Measurements from ENCODE around the gene FN3K.

FN3K gene

GRCh38 chr17:82689077-82689476, 46.3 kb upstream of the FN3K start:
- TF ChIP-seq TOX (CRISPR knock-in tag; IDR thresholded peaks at IDR 0.05; ENCODE audit: borderline replicate concordance) (no peak), ZFP3 (CRISPR knock-in tag; IDR thresholded peaks at IDR 0.05) (no peak), ZNF565 (CRISPR knock-in tag; conservative IDR thresholded peaks at IDR 0.05; ENCODE audit: low read depth) (no peak), PPARA (CRISPR knock-in tag; IDR thresholded peaks at IDR 0.05; ENCODE audit: borderline replicate concordance) (no peak), ESRRG (CRISPR knock-in tag; IDR thresholded peaks at IDR 0.05) (no peak), ZNF70 (CRISPR knock-in tag; IDR thresholded peaks at IDR 0.05) (no peak), GLIS3 (CRISPR knock-in tag; IDR thresholded peaks at IDR 0.05) (no peak), RARB (CRISPR knock-in tag; IDR thresholded peaks at IDR 0.05) (no peak)
- no peak for ATAC-seq

GRCh38 chr17:82690786-82691489, 44.5 kb upstream of the FN3K start:
- ATAC-seq, result no peak
- TF ChIP-seq TCF4 (CRISPR knock-in tag; IDR thresholded peaks at IDR 0.05; ENCODE audit: borderline replicate concordance) (no peak), ISL1 (CRISPR knock-in tag; IDR thresholded peaks at IDR 0.05) (no peak), ZNF70 (CRISPR knock-in tag; IDR thresholded peaks at IDR 0.05) (no peak), CSRNP3 (CRISPR knock-in tag; IDR thresholded peaks at IDR 0.05) (no peak), PATZ1 (CRISPR knock-in tag; IDR thresholded peaks at IDR 0.05; ENCODE audit: borderline replicate concordance) (no peak), OSR1 (CRISPR knock-in tag; IDR thresholded peaks at IDR 0.05) (no peak), TOX (CRISPR knock-in tag; IDR thresholded peaks at IDR 0.05; ENCODE audit: borderline replicate concordance) (no peak), ZFP3 (CRISPR knock-in tag; IDR thresholded peaks at IDR 0.05) (no peak), ARNTL (CRISPR knock-in tag; IDR thresholded peaks at IDR 0.05; ENCODE audit: borderline replicate concordance, low read depth) (no peak), CREB5 (CRISPR knock-in tag; IDR thresholded peaks at IDR 0.05; ENCODE audit: low read depth) (no peak), BACH2 (CRISPR knock-in tag; IDR thresholded peaks at IDR 0.05; ENCODE audit: borderline replicate concordance) (no peak), ZC3H10 (CRISPR knock-in tag; IDR thresholded peaks at IDR 0.05) (no peak), ESRRG (CRISPR knock-in tag; IDR thresholded peaks at IDR 0.05) (no peak), SNAI2 (CRISPR knock-in tag; IDR thresholded peaks at IDR 0.05) (no peak), CSDC2 (CRISPR knock-in tag; IDR thresholded peaks at IDR 0.05) (no peak)

- no peak for ATAC-seq
- no peak for TF ChIP-seq CSRNP3 (CRISPR knock-in tag; IDR thresholded peaks at IDR 0.05)
- no peak for TF ChIP-seq ZFP3 (CRISPR knock-in tag; IDR thresholded peaks at IDR 0.05)
- no peak for TF ChIP-seq ISL1 (CRISPR knock-in tag; IDR thresholded peaks at IDR 0.05)
- no peak for TF ChIP-seq ZNF565 (CRISPR knock-in tag; conservative IDR thresholded peaks at IDR 0.05; ENCODE audit: low read depth)
- TF ChIP-seq ARNTL (CRISPR knock-in tag; IDR thresholded peaks at IDR 0.05; ENCODE audit: borderline replicate concordance, low read depth), result no peak
- TF ChIP-seq TCF4 (CRISPR knock-in tag; IDR thresholded peaks at IDR 0.05; ENCODE audit: borderline replicate concordance), result no peak
- no peak for TF ChIP-seq PATZ1 (CRISPR knock-in tag; IDR thresholded peaks at IDR 0.05; ENCODE audit: borderline replicate concordance)
- TF ChIP-seq ZNF70 (CRISPR knock-in tag; IDR thresholded peaks at IDR 0.05), result no peak
- TF ChIP-seq CREB5 (CRISPR knock-in tag; IDR thresholded peaks at IDR 0.05; ENCODE audit: low read depth), result no peak
- no peak for TF ChIP-seq ZNF8 (CRISPR knock-in tag; IDR thresholded peaks at IDR 0.05)
- no peak for TF ChIP-seq CSDC2 (CRISPR knock-in tag; IDR thresholded peaks at IDR 0.05)
- no peak for TF ChIP-seq POU6F1 (CRISPR knock-in tag; IDR thresholded peaks at IDR 0.05; ENCODE audit: borderline replicate concordance, low read depth)
- TF ChIP-seq OSR1 (CRISPR knock-in tag; IDR thresholded peaks at IDR 0.05), result no peak
- no peak for TF ChIP-seq RARB (CRISPR knock-in tag; IDR thresholded peaks at IDR 0.05)
- TF ChIP-seq PPARA (CRISPR knock-in tag; IDR thresholded peaks at IDR 0.05; ENCODE audit: borderline replicate concordance), result no peak
Observed at GRCh38 chr17:82691714-82692113, 43.7 kb upstream of the FN3K start.

Data from SK-N-SH treated with all-trans-retinoic acid at 6 μM for 48 hours (cell line).